KOPT-K1 (cell line): Measurements from ENCODE around the gene CSNK1E.

Experiments
- H3K27ac ChIP-seq: fragments of 200-600 bp; sonication (generic); 2 replicates; pipeline ENCODE4 v1.5.1; 2016; ENCODE audit warnings: antibody characterized with exemption, mild to moderate bottlenecking, low read depth, low read length; ENCODE audit not compliant: poor library complexity, severe bottlenecking
- H3K36me3 ChIP-seq: fragments of 200-600 bp; sonication (generic); 2 replicates; pipeline ENCODE4 v1.5.1; 2017; ENCODE audit warnings: antibody characterized with exemption, mild to moderate bottlenecking, low read length, moderate library complexity; ENCODE audit not compliant: insufficient read depth
- H3K9me3 ChIP-seq: fragments of 200-600 bp; sonication (generic); 2 replicates; pipeline ENCODE4 v1.5.1; 2017; ENCODE audit warnings: antibody characterized with exemption, low read length, mild to moderate bottlenecking; ENCODE audit not compliant: insufficient read depth, poor library complexity, severe bottlenecking

The CSNK1E gene

GRCh38 chr22:38246046-38246658 lies 71.1 kb downstream of the CSNK1E start:
- no peaks in the 10 kb centered on the region for H3K9me3 ChIP-seq
- H3K36me3 ChIP-seq, result peaks cover 28% of the 10 kb centered on the region; the same call in 1 of the 2 replicates
- no peak overlapping the region for H3K27ac ChIP-seq

GRCh38 chr22:38244106-38244505 lies 73.1 kb downstream of the CSNK1E start:
- Histone ChIP-seq H3K27ac (no peak overlapping the region), H3K9me3 (no peaks in the 10 kb centered on the region), H3K36me3 (peaks cover 28% of the 10 kb centered on the region; the same call in 1 of the 2 replicates)

GRCh38 chr22:38243007-38243765 lies 74.0 kb downstream of the CSNK1E start:
- peaks cover 28% of the 10 kb centered on the region; the same call in 1 of the 2 replicates for H3K36me3 ChIP-seq
- no peaks in the 10 kb centered on the region for H3K9me3 ChIP-seq
- H3K27ac ChIP-seq, result no peak overlapping the region

GRCh38 chr22:38240734-38241252 lies 76.4 kb downstream of the CSNK1E start:
- H3K36me3 ChIP-seq, result peaks cover 17% of the 10 kb centered on the region; the same call in 1 of the 2 replicates
- no peak overlapping the region for H3K27ac ChIP-seq

More at GRCh38 chr22:38240734-38241252, 76.4 kb downstream of the CSNK1E start:
- no peaks in the 10 kb centered on the region for H3K9me3 ChIP-seq
